Heart right ventricle (tissue), 16 donors: Measurements from ENCODE around the gene FOXN4. TPM values are rescaled to one million over a fixed set of nuclear protein-coding genes. Genes with fewer than 3 reads are reported as not detected.

Experiments
- ATAC-seq, 8 donors: fragments of 200-7000 bp; cut with Tn5 transposase; one replicate each; pipeline ENCODE4 v1.9.1; 2020; ENCODE audit warnings: mild to moderate bottlenecking in 8 of 8, moderate library complexity in 8 of 8, moderate number of reproducible peaks in 1 of 8
- DNase-seq, 2 donors: peaks; one replicate each; pipeline ENCODE4 v3.0.0-alpha.2; 2020
- H3K27ac ChIP-seq, 10 donors: fragments of 200-600 bp; sonication (generic) in 2 of 10; one replicate each; pipeline versions ENCODE4 v1.5.0 to v1.8.0; 2020 to 2022; ENCODE audit warnings: mild to moderate bottlenecking in 3 of 10
- H3K27me3 ChIP-seq, 7 donors: fragments of 200-600 bp; one replicate each; pipeline ENCODE4 v1.8.0; 2021 to 2022; ENCODE audit warnings: mild to moderate bottlenecking in 2 of 7
- H3K36me3 ChIP-seq, 9 donors: fragments of 200-600 bp; sonication (generic) in 1 of 9; one replicate each; pipeline versions ENCODE4 v1.5.0 to v1.8.0; 2020 to 2022; ENCODE audit warnings: mild to moderate bottlenecking in 2 of 9
- H3K4me1 ChIP-seq, 9 donors: fragments of 200-600 bp; sonication (generic) in 1 of 9; one replicate each; pipeline versions ENCODE4 v1.5.0 to v1.8.0; 2020 to 2022; ENCODE audit warnings: mild to moderate bottlenecking in 4 of 9
- H3K4me3 ChIP-seq, 10 donors: fragments of 200-600 bp; sonication (generic) in 2 of 10; one replicate each; pipeline versions ENCODE4 v1.5.0 to v1.8.0; 2020 to 2022; ENCODE audit warnings: mild to moderate bottlenecking in 7 of 10, moderate library complexity in 2 of 10
- H3K9me3 ChIP-seq, 11 donors: fragments of 200-600 bp in 10 of 11; sonication (generic) in 2 of 11; one replicate each; pipeline versions ENCODE4 v1.5.0 to v1.8.0; 2013 to 2022; ENCODE audit warnings: mild to moderate bottlenecking in 2 of 11, control low read depth in 1 of 11, moderate library complexity in 1 of 11
- CTCF ChIP-seq, 9 donors: fragments of 200-600 bp; sonication (generic) in 2 of 9; IDR thresholded peaks; one replicate each; pipeline versions ENCODE4 v1.5.0 to v1.8.0; 2021 to 2022; ENCODE audit warnings: antibody characterized with exemption in 9 of 9, mild to moderate bottlenecking in 5 of 9, moderate library complexity in 1 of 9
- WGBS, 2 donors: extraction: QIAGEN DNeasy Blood & Tissue Kit; methylation state at CpG; one replicate each; pipeline ENCODE4 v1.1.7; 2013; ENCODE audit warnings: inconsistent platforms in 1 of 2; 5-methylcytosine and 5-hydroxymethylcytosine counted together
- intact Hi-C, 10 donors: fragments of 100-400 bp; cut with DNase I; formaldehyde crosslinking; loops; one replicate each; pipeline versions ENCODE4 v1.11.1 to v1.14.2; 2022
- polyA plus RNA-seq, 2 donors: library from polyadenylated mRNA; stranded (reverse); fragments of 200-250 nt; gene quantifications; one replicate each; pipeline ENCODE4 v1.2.3, GENCODE V29; 2013
- total RNA-seq, 10 donors: library from RNA; stranded (reverse); fragmentation: NEBNext Ultra II Directional in 3 of 10; extraction: Animal tissue kit (Norgen Biotek cat#: 25700) in 3 of 10; gene quantifications; one replicate each; pipeline versions ENCODE4 v1.2.1 to v1.2.4, GENCODE V29; 2021 to 2023
- donor health status: Arrhythmogenic right ventricular cardiomyopathy.
- donor health status: ischemic (EF 13 %, LVEDD 7.1; RV severe dilation, severe dysfunction).
- donor health status: healthy with polysubstance abuse.
- donor health status: DM: no; HTN: yes; CAD: no.
- donor health status: DM: no; HTN: no; CAD: no.
- donor health status: ischemic (EF 25% LVEDD 6.9; RV normal size, moderate dysfunction).
- donor health status: ischemic (EF 25% LVEDD 5.7; RV mildly dilated, moderate dysfunction).
- donor health status: healthy.
- donor health status: DM: yes; HTN: yes; CAD: no.
- donor health status: Ischemic cardiomyopathy.
- donor health status: ischemic (EF 35%, LVEDD 5.7; RV mildly dilated, moderate dysfunction).
- donor health status: nonischemic (EF 11% LVEDD 7.7; RV severe dilation, severe dysfunction).
- donor health status: DM: yes; HTN: yes; CAD: no.
- donor health status: PGD.
- donor health status: ischemic (EF 29% LVEDD 5.4; RV normal size, mild dysfunction).
- donor health status: nonischemic (EF 23%, LVEDD 6.1; RV moderate dilation, normal function).

Gene FOXN4
- total and polyA plus RNA-seq, 12 donors = 0.07 to 0.19 TPM; not detected in 10

- 90 to 91% methylated on average over 20 of the region's 20 CpGs for WGBS, 2 donors
- no peaks in the 10 kb centered on the region for H3K9me3 ChIP-seq
- no peaks in the 10 kb centered on the region for H3K36me3 ChIP-seq
- ATAC-seq = no peak
- H3K27me3 ChIP-seq = no peaks in the 10 kb centered on the region
- no peak for DNase-seq
- H3K4me3 ChIP-seq = no peak overlapping the region
- intact Hi-C loops = no loop called here
- no peaks in the 10 kb centered on the region for H3K4me1 ChIP-seq
- no peak for TF ChIP-seq CTCF (IDR thresholded peaks at IDR 0.05)
- no peak overlapping the region for H3K27ac ChIP-seq
These were observed 24.7 kb downstream of the FOXN4 start for GRCh38 chr12:109284392-109284791.

DNA sequence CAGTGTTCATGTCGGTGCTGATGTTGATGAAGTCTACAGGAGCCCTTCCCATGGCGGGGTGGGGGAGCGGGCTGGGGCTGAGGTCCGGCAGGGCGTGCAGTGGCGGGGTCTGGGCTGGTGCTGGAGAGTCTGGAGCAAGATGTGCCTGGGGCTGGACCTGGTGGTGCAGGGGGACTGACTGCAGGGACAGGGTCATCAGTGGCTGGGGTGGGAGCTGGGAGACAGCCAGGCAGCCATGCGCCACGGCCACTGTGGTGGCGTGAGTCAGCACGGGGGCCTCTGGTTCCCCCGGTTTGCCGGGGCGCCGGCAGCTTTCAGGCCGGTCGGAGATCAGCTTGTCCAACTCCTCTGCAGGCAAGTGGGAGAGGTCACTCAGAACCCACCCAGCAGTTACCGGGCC is 27.6 kb downstream of the FOXN4 start:
- DNase-seq (no peak), ATAC-seq (peak in 1 of 8 donors; percentile 18)
- Histone ChIP-seq H3K27me3 (no peaks in the 10 kb centered on the region), H3K27ac (no peak overlapping the region), H3K4me3 (no peak overlapping the region), H3K9me3 (no peaks in the 10 kb centered on the region), H3K36me3 (no peaks in the 10 kb centered on the region), H3K4me1 (peaks cover 0 to 11% (median 5%) of the 10 kb centered on the region in 9 donors)
- WGBS, 2 donors = 90 to 92% methylated on average over 17 of the region's 17 CpGs
- intact Hi-C loops = no loop called here
- TF ChIP-seq CTCF (IDR thresholded peaks at IDR 0.05) = no peak

DNA sequence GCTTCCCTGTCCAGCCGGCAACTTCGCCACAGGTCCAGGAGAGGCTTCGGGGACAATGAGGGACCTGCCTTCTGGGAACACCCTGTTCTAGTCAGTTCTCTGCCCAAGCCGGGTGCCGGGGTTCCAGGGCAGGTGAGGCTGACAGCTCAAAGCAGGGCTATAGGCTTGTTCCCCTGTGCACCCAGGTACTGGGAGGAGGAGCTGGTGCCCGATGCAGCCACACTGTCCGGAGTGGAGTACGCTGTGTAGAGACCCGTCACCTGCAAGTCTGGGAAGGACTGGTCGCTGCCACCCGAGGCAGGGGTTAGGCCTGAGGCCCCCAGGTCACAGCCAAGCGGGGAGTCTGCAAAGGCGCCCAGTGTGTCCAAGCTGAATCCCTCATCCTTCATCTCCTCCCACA is 29.6 kb downstream of the FOXN4 start:
- no peak for TF ChIP-seq CTCF (IDR thresholded peaks at IDR 0.05)
- H3K27me3 ChIP-seq = no peaks in the 10 kb centered on the region
- no peaks in the 10 kb centered on the region for H3K36me3 ChIP-seq
- ATAC-seq (no peak), DNase-seq (no peak)
- H3K9me3 ChIP-seq = no peaks in the 10 kb centered on the region
- H3K4me3 ChIP-seq = no peak overlapping the region
- intact Hi-C loops = no loop called here
- whole genome bisulfite sequencing, 2 donors = 97% methylated on average over 13 of the region's 13 CpGs
- H3K4me1 ChIP-seq = peaks cover 0 to 11% (median 5%) of the 10 kb centered on the region in 9 donors
- no peak overlapping the region for H3K27ac ChIP-seq

GRCh38 chr12:109278912-109279311 is 30.2 kb downstream of the FOXN4 start:
- Histone ChIP-seq H3K9me3 (no peaks in the 10 kb centered on the region), H3K27me3 (no peaks in the 10 kb centered on the region), H3K4me1 (peaks cover 0 to 11% (median 5%) of the 10 kb centered on the region in 9 donors), H3K4me3 (no peak overlapping the region), H3K36me3 (no peaks in the 10 kb centered on the region), H3K27ac (no peak overlapping the region)
- TF ChIP-seq CTCF (IDR thresholded peaks at IDR 0.05) = no peak
- WGBS, 2 donors = 88 to 89% methylated on average over 10 of the region's 10 CpGs
- DNase-seq (no peak), ATAC-seq (no peak)
- intact Hi-C loops = no loop called here
